Stimulated activated naive CD4-positive, alpha-beta T cell (primary cell): ENCODE data around the gene CDC20B.
"Not testable (repeated sequence)": the region's sequence is repeated elsewhere in the genome, so short reads cannot be mapped to it uniquely, and the experiment has no call there.

Experiments
- DNase-seq, 6 experiments: peaks; one replicate each; lab custom pipeline; 2025; lab: John Stamatoyannopoulos, UW

Gene CDC20B

GRCh38 chr5:55104036-55104772, 68.8 kb downstream of the CDC20B start:
- DNase-seq: peak in 1 of 6 experiments; percentile 21

GRCh38 chr5:55102348-55102747, 70.6 kb downstream of the CDC20B start, which contains the start of gene GZMA:
GZMA (plus strand) TSS chr5:55102646; CDS start chr5:55102683, 37 bp downstream.
- peak; percentile 12 to 85 (median 58) for DNase-seq

DNA sequence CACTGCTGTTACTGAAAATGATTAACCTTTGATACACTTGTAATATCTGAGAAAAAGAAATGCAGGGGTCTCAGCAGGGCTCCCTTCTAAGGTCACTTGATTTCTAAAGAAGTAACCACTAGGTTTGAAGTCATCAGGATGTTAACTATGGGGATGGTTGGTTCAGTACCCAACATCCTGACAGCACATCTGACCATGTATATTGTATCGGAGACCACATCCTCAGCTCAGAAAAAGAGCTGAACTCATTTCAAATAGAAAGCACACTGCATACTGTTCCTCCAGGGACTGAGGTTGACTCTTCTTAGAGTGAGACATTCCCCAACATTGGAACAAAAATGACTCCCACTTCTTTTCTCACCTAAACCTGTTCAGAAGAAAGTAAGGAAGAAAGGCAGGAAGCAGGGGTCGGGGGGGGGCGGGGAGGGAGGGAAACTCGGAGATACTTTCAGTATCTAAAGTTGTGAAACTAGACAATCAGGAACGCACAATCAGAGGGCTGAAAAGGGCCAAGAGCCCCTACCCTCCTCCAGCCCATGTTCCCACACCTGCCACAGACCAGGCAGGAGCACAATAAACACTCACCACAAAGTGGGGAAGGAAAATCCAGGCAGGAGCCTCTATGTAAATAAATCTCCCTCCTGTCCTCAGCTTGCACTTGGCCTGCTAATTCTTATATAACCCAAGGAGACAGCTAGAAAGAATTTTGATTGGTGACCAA, 71.3 kb downstream of the CDC20B start:
- DNase-seq: peak in 3 of 6 experiments; percentile 19 to 58 (median 47)

DNA sequence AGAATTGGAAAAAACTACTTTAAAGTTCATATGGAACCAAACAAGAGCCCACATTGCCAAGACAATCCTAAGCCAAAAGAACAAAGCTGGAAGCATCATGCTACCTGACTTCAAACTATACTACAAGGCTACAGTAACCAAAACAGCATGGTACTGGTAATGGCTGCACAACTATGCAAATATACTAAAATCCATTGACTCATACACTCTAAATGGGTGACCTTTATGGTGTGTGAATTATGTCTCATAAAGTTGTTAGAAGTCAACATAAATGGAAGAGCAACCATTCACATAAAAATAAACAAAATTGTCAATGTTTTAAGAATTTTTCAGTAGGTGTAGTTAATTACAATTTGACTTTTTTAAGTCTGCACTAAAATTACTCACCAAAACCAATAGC, 71.8 kb downstream of the CDC20B start:
- DNase-seq: not testable (repeated sequence)

GRCh38 chr5:55096861-55097260, 76.1 kb downstream of the CDC20B start:
- DNase-seq: peak; percentile 10 to 77 (median 48)

DNA sequence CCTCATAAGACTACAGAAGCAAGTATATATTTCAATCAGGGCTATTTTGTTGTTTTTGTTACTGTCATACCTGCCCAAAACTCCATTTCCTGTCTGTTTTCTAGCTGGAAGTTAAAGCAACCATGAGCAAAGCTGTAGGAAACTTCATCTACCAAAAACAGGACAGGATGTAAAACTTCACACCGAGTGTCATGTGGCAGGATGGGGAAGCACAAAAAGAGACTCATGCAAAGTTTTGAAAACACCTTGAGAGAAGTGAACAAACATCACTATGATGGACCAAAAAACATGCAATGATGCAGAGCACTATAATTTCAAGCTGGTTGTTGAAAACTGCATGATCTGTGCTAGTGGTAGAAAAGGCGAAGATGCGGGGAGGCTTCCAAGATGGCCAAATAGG, 76.8 kb downstream of the CDC20B start:
- peak in 3 of 6 experiments; percentile 40 to 57 (median 50) for DNase-seq

GRCh38 chr5:55091011-55091410, 82.0 kb downstream of the CDC20B start:
- DNase-seq: not testable (repeated sequence)

DNA sequence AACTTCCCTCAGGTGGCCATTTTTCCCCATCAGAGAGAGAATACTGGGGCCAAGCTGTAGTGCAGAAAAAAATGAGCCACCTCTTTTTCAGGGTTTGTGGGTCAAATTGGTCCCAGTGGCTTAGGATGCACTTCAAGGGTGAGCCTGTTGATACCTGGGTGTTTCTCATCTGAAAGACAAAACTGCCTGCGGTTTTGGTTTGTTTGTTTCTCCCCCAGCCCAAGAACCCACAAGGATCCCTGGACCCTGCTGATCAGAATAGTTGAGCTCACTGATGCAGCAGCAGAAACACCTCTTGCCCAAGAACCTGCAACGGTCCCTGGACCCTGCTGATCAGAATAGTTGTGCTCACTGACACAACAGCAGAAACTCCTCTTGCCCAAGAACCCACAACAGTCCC, 83.7 kb downstream of the CDC20B start:
- not testable (repeated sequence) for DNase-seq

- no peak for DNase-seq
Observed at GRCh38 chr5:55081541-55081940, 91.4 kb downstream of the CDC20B start.

DNA sequence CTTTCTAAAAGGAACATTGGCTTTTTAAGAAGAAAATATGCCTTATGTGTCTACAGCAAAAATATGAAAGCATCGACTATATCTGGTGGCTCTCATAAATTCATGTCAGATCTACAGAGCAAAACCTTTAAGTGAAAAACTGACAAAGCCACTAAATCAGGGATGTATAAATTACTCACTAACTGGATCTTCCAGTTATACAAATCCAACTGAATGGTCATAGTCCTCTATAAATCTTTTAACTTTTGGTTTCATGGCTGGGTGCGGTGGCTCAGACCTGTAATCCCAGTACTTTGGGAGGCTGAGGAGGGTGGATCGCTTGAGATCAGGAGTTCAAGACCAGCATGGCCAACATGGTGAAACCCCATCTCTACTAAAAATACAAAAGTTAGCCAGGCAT, 99.8 kb downstream of the CDC20B start:
- DNase-seq: no peak

DNA sequence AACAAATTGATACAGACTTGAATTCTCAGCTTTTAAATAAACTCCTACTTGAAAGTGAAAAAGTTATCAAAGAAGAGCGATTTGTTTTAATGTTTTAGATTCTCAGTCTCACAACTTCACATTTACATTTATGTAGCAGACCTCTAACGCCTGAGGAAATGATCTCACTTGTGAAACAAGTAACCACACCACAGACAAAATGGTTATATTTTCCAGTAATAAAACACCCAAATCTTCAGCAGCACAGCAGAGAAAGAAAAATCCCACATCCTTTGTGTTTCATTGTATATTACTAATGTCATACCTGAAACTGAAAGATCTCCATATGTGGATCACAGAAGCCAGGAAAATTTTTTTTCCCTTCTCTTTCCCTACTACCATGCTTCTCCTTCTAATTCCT, 100.3 kb downstream of the CDC20B start:
- DNase-seq: peak in 3 of 6 experiments; percentile 64 to 72 (median 72)

GRCh38 chr5:55071413-55071812, 101.6 kb downstream of the CDC20B start:
- no peak for DNase-seq

DNA sequence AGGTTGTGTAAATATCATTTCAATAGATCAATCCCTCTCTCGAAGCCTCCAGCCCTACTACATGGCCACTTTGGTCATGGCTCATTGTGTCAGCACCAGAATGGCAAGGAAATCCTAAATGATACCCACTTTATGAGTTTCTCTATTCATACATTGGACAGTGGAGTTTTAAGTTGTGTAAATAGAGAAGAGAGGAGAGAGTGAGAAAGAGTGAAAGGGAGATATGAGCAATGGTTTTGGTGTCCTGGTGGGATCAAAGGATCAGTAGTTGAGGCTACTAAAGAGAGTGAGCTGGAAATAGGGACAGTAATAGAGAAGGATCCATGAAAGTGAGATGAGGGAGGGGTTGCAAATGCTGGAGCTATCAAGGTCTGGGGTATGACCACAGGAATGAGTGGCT, 102.0 kb downstream of the CDC20B start:
- no peak for DNase-seq

GRCh38 chr5:55066277-55066676, 106.7 kb downstream of the CDC20B start:
- DNase-seq: no peak

GRCh38 chr5:55064523-55064922, 108.5 kb downstream of the CDC20B start:
- DNase-seq: no peak

GRCh38 chr5:55063899-55064298, 109.1 kb downstream of the CDC20B start:
- DNase-seq: no peak

DNA sequence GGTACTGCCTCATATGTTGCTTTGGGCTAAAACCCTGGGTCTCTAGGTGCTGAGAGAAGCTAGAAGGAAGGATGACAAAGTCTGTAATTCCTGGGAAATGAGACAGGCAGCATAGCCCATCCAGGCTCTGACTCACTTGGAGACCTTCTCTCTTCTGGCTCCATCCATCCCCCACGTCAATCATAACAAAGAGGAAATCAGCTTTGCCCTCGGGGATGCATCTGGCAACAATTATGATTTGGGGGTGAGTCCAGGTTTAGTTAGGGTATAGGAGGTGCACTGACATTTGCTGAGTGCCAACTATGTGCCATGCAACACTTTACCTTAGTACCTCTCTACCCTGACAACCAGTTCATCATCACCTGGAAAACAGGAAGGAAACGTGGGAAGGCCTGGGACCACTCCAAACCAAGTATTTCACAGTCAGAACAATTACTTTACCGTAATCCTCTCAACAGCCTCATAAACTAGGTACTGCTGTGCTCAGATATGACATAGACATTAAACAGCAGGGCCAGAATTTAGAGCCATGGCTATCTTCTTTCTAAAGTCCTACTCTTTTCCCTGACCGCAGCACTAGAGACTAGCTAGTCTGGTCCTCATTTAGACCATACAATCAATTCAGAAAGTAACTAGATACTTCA, 109.6 kb downstream of the CDC20B start:
- no peak for DNase-seq
